HepG2 (cell line): Measurements from ENCODE around the gene ATP5MC2. TPM values are rescaled to one million over a fixed set of nuclear protein-coding genes. Genes with fewer than 3 reads are reported as not detected.

ENCODE experiments used
- ETV6 ChIP-seq: sonication (generic); formaldehyde crosslinking; conservative IDR thresholded peaks from 2 replicates; pipeline ENCODE4 v1.4.0; 2020; ENCODE audit warnings: missing genetic modification reagents
- GABPA ChIP-seq, 2 experiments: IDR thresholded peaks; 2 replicates each; pipeline ENCODE4 v1.6.1; 2011 to 2016; ENCODE audit warnings: low read depth in 2 of 2, low read length in 1 of 2, missing biosample characterization in 1 of 2, missing genetic modification characterization in 1 of 2
- MAFK ChIP-seq, 2 experiments: IDR thresholded peaks in 1 of 2; conservative IDR thresholded peaks in 1 of 2; 2 replicates each; pipeline ENCODE4 v1.6.1; 2011; ENCODE audit warnings: improper control_type of control experiment in 2 of 2, low read length in 2 of 2
- POLR2G ChIP-seq: fragments of 200-400 bp; formaldehyde crosslinking; IDR thresholded peaks from 2 replicates; pipeline ENCODE4 v1.6.1; 2018; ENCODE audit warnings: mild to moderate bottlenecking, low read depth, low read length, moderate library complexity
- RXRB ChIP-seq: IDR thresholded peaks from 2 replicates; pipeline ENCODE4 v1.6.1; 2016; ENCODE audit warnings: borderline replicate concordance, missing genetic modification reagents, missing compliant biosample characterization
- SIN3B ChIP-seq: fragments of 150-350 bp; IDR thresholded peaks from 2 replicates; pipeline ENCODE4 v1.6.1; 2014; ENCODE audit warnings: low read length
- SOX6 ChIP-seq, 2 experiments: fragments of 450-650 bp in 1 of 2; sonication (generic) in 1 of 2; formaldehyde crosslinking in 1 of 2; IDR thresholded peaks; 2 replicates each; pipeline versions ENCODE4 v1.4.0 to v1.6.1; 2017 to 2020; ENCODE audit warnings: antibody characterized with exemption in 1 of 2, mild to moderate bottlenecking in 1 of 2, missing genetic modification reagents in 1 of 2
- TCF12 ChIP-seq, 2 experiments: fragments of 450-650 bp in 1 of 2; sonication (generic) in 1 of 2; formaldehyde crosslinking in 1 of 2; IDR thresholded peaks; 2 replicates each; pipeline versions ENCODE4 v1.6.1 to v1.8.0; 2017 to 2022; ENCODE audit warnings: antibody characterized with exemption in 1 of 2, mild to moderate bottlenecking in 1 of 2, missing genetic modification reagents in 1 of 2, moderate library complexity in 1 of 2
- TMF1 ChIP-seq: sonication (generic); formaldehyde crosslinking; IDR thresholded peaks from 2 replicates; pipeline ENCODE4 v1.8.1; 2022; ENCODE audit warnings: low read depth, missing genetic modification reagents
- ZFP36 ChIP-seq: fragments of 150-350 bp; IDR thresholded peaks from 2 replicates; pipeline ENCODE4 v1.6.1; 2018; ENCODE audit warnings: borderline replicate concordance, low read length, low read depth; ENCODE audit not compliant: partially characterized antibody
- ZKSCAN8 ChIP-seq: IDR thresholded peaks from 2 replicates; pipeline ENCODE4 v1.6.1; 2016; ENCODE audit warnings: borderline replicate concordance, missing genetic modification reagents, missing compliant biosample characterization
- ZNF281 ChIP-seq: sonication (generic); formaldehyde crosslinking; IDR thresholded peaks from 2 replicates; pipeline ENCODE4 v1.4.0; 2020; ENCODE audit warnings: missing genetic modification reagents, borderline replicate concordance
- ZNF296 ChIP-seq: sonication (generic); formaldehyde crosslinking; conservative IDR thresholded peaks from 2 replicates; pipeline ENCODE4 v1.5.0; 2020; ENCODE audit warnings: mild to moderate bottlenecking, missing genetic modification reagents
- ZNF598 ChIP-seq: sonication (generic); formaldehyde crosslinking; IDR thresholded peaks from 2 replicates; pipeline ENCODE4 v1.5.1; 2020; ENCODE audit warnings: mild to moderate bottlenecking, missing genetic modification reagents, borderline replicate concordance
- ZNF607 ChIP-seq: sonication (generic); formaldehyde crosslinking; IDR thresholded peaks from 2 replicates; pipeline ENCODE4 v1.5.1; 2020; ENCODE audit warnings: missing genetic modification reagents, mild to moderate bottlenecking, borderline replicate concordance
- ZNF703 ChIP-seq: sonication (generic); formaldehyde crosslinking; IDR thresholded peaks from 2 replicates; pipeline ENCODE4 v1.5.1; 2020; ENCODE audit warnings: missing genetic modification reagents, mild to moderate bottlenecking, moderate library complexity, borderline replicate concordance
- ZNF746 ChIP-seq: sonication (generic); formaldehyde crosslinking; IDR thresholded peaks from 2 replicates; pipeline ENCODE4 v1.8.0; 2022; ENCODE audit warnings: mild to moderate bottlenecking, missing genetic modification reagents
- ZSCAN25 ChIP-seq: sonication (generic); formaldehyde crosslinking; IDR thresholded peaks from 2 replicates; pipeline ENCODE4 v1.8.0; 2022; ENCODE audit warnings: mild to moderate bottlenecking, missing genetic modification reagents
- ZSCAN31 ChIP-seq: sonication (generic); formaldehyde crosslinking; IDR thresholded peaks from 2 replicates; pipeline ENCODE4 v1.5.0; 2020; ENCODE audit warnings: low read depth, mild to moderate bottlenecking, missing genetic modification reagents
- polyA plus RNA-seq, 8 experiments: library from polyadenylated mRNA; depleted of rRNA in 3 of 8; stranded (reverse) in 7 of 8; unstranded in 1 of 8; fragments of >200 nt; fragmentation: Illumina TruSeq in 4 of 8; extraction: Trizol in 4 of 8; gene quantifications; 2 replicates each; pipeline versions ENCODE4 v1.2.1 to v1.2.3, GENCODE V29; 2011 to 2016; ENCODE audit warnings: low read depth in 4 of 8, missing spikeins in 1 of 8, mixed read lengths in 1 of 8; ENCODE audit not compliant: insufficient read depth in 1 of 8
- total RNA-seq, 5 experiments: library from RNA; depleted of rRNA; stranded (reverse); fragments of >200 nt; fragmentation: Illumina TruSeq; extraction: Trizol; gene quantifications; 2 replicates each; pipeline ENCODE4 v1.2.3, GENCODE V29; 2016; ENCODE audit warnings: low read depth in 1 of 5
- TF ChIP-seq, protein P1 (sequence below): sonication (generic); formaldehyde crosslinking; IDR thresholded peaks from 2 replicates; pipeline ENCODE4 v1.4.0; 2020; ENCODE audit warnings: missing genetic modification reagents
- TF ChIP-seq, protein P2 (sequence below): IDR thresholded peaks from 2 replicates; pipeline ENCODE4 v1.6.1; 2016; ENCODE audit warnings: control low read depth
- TF ChIP-seq, protein P3 (sequence below): sonication (generic); formaldehyde crosslinking; IDR thresholded peaks from 2 replicates; pipeline ENCODE4 v1.8.0; 2022; ENCODE audit warnings: missing genetic modification reagents, mild to moderate bottlenecking, moderate library complexity, borderline replicate concordance

ATP5MC2 gene
- total and polyA plus RNA-seq, 2 of the 13 experiments (the other 11 are each of a cell fraction or from before 2014, with no cell fraction given): 230 to 257 TPM

- TF ChIP-seq GABPA (IDR thresholded peaks at IDR 0.05; ENCODE audit: low read depth, low read length) (no peak), GABPA (CRISPR knock-in tag; IDR thresholded peaks at IDR 0.05; ENCODE audit: low read depth) (0 out of 2 replicates have a peak, but pooled peaks have one; percentile 6), ZFP36 (no peak), ZNF296 (no peak), ZSCAN31 (0 out of 2 replicates have a peak, but pooled peaks have one; percentile 30), ZNF281 (CRISPR knock-in tag) (no peak), TCF12 (IDR thresholded peaks at IDR 0.05) (no peak), TCF12 (CRISPR knock-in tag; IDR thresholded peaks at IDR 0.05) (no peak), ZNF746 (CRISPR knock-in tag) (no peak), ZNF598 (CRISPR knock-in tag) (no peak), SIN3B (no peak), ZNF703 (no peak), ZNF607 (CRISPR knock-in tag) (no peak), TMF1 (CRISPR knock-in tag) (no peak), POLR2G (peak; percentile 57), RXRB (peak; percentile 58), ZSCAN25 (CRISPR knock-in tag) (no peak), MAFK (conservative IDR thresholded peaks at IDR 0.05 in 1 of 2, IDR thresholded peaks at IDR 0.05 in 1 of 2; ENCODE audit: low read length in 2 of 2) (no peak), ETV6 (CRISPR knock-in tag) (0 out of 2 replicates have a peak, but pooled peaks have one; percentile 21), SOX6 (IDR thresholded peaks at IDR 0.05) (no peak), SOX6 (CRISPR knock-in tag; IDR thresholded peaks at IDR 0.05) (peak; percentile 91), ZKSCAN8 (CRISPR knock-in tag) (peak; percentile 76; the same call in 1 of the 2 replicates)
- TF ChIP-seq, protein P1, sequence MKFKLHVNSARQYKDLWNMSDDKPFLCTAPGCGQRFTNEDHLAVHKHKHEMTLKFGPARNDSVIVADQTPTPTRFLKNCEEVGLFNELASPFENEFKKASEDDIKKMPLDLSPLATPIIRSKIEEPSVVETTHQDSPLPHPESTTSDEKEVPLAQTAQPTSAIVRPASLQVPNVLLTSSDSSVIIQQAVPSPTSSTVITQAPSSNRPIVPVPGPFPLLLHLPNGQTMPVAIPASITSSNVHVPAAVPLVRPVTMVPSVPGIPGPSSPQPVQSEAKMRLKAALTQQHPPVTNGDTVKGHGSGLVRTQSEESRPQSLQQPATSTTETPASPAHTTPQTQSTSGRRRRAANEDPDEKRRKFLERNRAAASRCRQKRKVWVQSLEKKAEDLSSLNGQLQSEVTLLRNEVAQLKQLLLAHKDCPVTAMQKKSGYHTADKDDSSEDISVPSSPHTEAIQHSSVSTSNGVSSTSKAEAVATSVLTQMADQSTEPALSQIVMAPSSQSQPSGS (CRISPR knock-in tag): no peak
- TF ChIP-seq, protein P2, sequence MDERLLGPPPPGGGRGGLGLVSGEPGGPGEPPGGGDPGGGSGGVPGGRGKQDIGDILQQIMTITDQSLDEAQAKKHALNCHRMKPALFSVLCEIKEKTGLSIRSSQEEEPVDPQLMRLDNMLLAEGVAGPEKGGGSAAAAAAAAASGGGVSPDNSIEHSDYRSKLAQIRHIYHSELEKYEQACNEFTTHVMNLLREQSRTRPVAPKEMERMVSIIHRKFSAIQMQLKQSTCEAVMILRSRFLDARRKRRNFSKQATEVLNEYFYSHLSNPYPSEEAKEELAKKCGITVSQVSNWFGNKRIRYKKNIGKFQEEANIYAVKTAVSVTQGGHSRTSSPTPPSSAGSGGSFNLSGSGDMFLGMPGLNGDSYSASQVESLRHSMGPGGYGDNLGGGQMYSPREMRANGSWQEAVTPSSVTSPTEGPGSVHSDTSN (CRISPR knock-in tag): 0 out of 2 replicates have a peak, but pooled peaks have one; percentile 12
- TF ChIP-seq, protein P3, sequence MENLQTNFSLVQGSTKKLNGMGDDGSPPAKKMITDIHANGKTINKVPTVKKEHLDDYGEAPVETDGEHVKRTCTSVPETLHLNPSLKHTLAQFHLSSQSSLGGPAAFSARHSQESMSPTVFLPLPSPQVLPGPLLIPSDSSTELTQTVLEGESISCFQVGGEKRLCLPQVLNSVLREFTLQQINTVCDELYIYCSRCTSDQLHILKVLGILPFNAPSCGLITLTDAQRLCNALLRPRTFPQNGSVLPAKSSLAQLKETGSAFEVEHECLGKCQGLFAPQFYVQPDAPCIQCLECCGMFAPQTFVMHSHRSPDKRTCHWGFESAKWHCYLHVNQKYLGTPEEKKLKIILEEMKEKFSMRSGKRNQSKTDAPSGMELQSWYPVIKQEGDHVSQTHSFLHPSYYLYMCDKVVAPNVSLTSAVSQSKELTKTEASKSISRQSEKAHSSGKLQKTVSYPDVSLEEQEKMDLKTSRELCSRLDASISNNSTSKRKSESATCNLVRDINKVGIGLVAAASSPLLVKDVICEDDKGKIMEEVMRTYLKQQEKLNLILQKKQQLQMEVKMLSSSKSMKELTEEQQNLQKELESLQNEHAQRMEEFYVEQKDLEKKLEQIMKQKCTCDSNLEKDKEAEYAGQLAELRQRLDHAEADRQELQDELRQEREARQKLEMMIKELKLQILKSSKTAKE: no peak
Measured at GRCh38 chr12:53659011-53659551, 16.8 kb downstream of the ATP5MC2 start (continued).
